Mesenchymal stem cell (in vitro differentiated cells and primary cell): ENCODE measurements around the gene ZFAND6.

Experiments
- DNase-seq: peaks from one replicate; pipeline ENCODE4 v3.0.0-alpha.2; 2013
- H2AFZ ChIP-seq: one replicate; pipeline ENCODE4 v1.6.1; 2013; ENCODE audit warnings: low read depth, mild to moderate bottlenecking, control low read depth, inconsistent platforms, low read length, moderate library complexity
- H2AK5ac ChIP-seq: 2 replicates; pipeline ENCODE4 v1.6.1; 2013; ENCODE audit warnings: low read length, moderate library complexity, mild to moderate bottlenecking, inconsistent platforms; ENCODE audit not compliant: severe bottlenecking
- H2BK120ac ChIP-seq: one replicate; pipeline ENCODE4 v1.6.1; 2013; ENCODE audit warnings: low read depth, mild to moderate bottlenecking, inconsistent platforms, low read length, moderate library complexity
- H2BK12ac ChIP-seq, 2 experiments: one replicate each; pipeline ENCODE4 v1.6.1; 2013; ENCODE audit warnings: inconsistent platforms in 2 of 2, low read length in 2 of 2, mild to moderate bottlenecking in 2 of 2, moderate library complexity in 2 of 2, control low read depth in 1 of 2
- H2BK15ac ChIP-seq: one replicate; pipeline ENCODE4 v1.6.1; 2013; ENCODE audit warnings: mild to moderate bottlenecking, low read depth, inconsistent platforms; ENCODE audit not compliant: poor library complexity, severe bottlenecking
- H2BK5ac ChIP-seq: 2 replicates; pipeline ENCODE4 v1.6.1; 2013; ENCODE audit warnings: low read depth, mild to moderate bottlenecking, low read length, control low read depth, inconsistent platforms; ENCODE audit not compliant: poor library complexity, severe bottlenecking
- H3K14ac ChIP-seq, 2 experiments: one replicate each; pipeline ENCODE4 v1.6.1; 2013; ENCODE audit warnings: inconsistent platforms in 2 of 2, low read length in 2 of 2, control low read depth in 1 of 2, mild to moderate bottlenecking in 1 of 2, moderate library complexity in 1 of 2
- H3K18ac ChIP-seq, 2 experiments: one replicate each; pipeline ENCODE4 v1.6.1; 2013; ENCODE audit warnings: inconsistent platforms in 2 of 2, low read length in 2 of 2, control low read depth in 1 of 2, low read depth in 1 of 2, mild to moderate bottlenecking in 1 of 2
- H3K23ac ChIP-seq, 2 experiments: one replicate each; pipeline ENCODE4 v1.6.1; 2013; ENCODE audit warnings: inconsistent platforms in 2 of 2, low read length in 2 of 2, mild to moderate bottlenecking in 2 of 2, moderate library complexity in 2 of 2, control low read depth in 1 of 2
- H3K27ac ChIP-seq: 2 replicates; pipeline ENCODE4 v1.5.1; 2013; ENCODE audit warnings: mild to moderate bottlenecking, moderate library complexity, low read length, control low read depth, inconsistent platforms; ENCODE audit not compliant: poor library complexity, severe bottlenecking
- H3K27me3 ChIP-seq, 2 experiments: 2 replicates each; pipeline versions ENCODE4 v1.6.1 to v1.7.0; 2013; ENCODE audit warnings: low read length in 2 of 2, mild to moderate bottlenecking in 2 of 2, moderate library complexity in 2 of 2, control low read depth in 1 of 2, inconsistent platforms in 1 of 2; ENCODE audit not compliant: control insufficient read depth in 1 of 2, insufficient read depth in 1 of 2
- H3K36me3 ChIP-seq, 2 experiments: 2 replicates each; pipeline versions ENCODE4 v1.6.1 to v1.7.0; 2013; ENCODE audit warnings: low read length in 2 of 2, control low read depth in 1 of 2, inconsistent platforms in 1 of 2, low read depth in 1 of 2, mild to moderate bottlenecking in 1 of 2; ENCODE audit not compliant: insufficient read depth in 2 of 2, control insufficient read depth in 1 of 2
- H3K4ac ChIP-seq, 2 experiments: one replicate each; pipeline ENCODE4 v1.6.1; 2013; ENCODE audit warnings: inconsistent platforms in 2 of 2, low read length in 2 of 2, mild to moderate bottlenecking in 2 of 2, moderate library complexity in 2 of 2, control low read depth in 1 of 2, low read depth in 1 of 2
- H3K4me1 ChIP-seq: 2 replicates; pipeline ENCODE4 v1.6.1; 2013; ENCODE audit warnings: low read depth, low read length, control low read depth; ENCODE audit not compliant: control insufficient read depth, insufficient read depth
- H3K4me2 ChIP-seq: 2 replicates; pipeline ENCODE4 v1.6.1; 2013; ENCODE audit warnings: low read length, mild to moderate bottlenecking, inconsistent platforms; ENCODE audit not compliant: poor library complexity, severe bottlenecking
- H3K4me3 ChIP-seq, 2 experiments: 2 replicates each; pipeline versions ENCODE4 v1.5.1 to v1.7.0; 2013; ENCODE audit warnings: low read length in 2 of 2, mild to moderate bottlenecking in 2 of 2, control low read depth in 1 of 2, low read depth in 1 of 2; ENCODE audit not compliant: insufficient read depth in 1 of 2
- H3K79me1 ChIP-seq: replicated peaks from 2 replicates; pipeline ENCODE4 v1.6.1; 2013; ENCODE audit warnings: mild to moderate bottlenecking, control low read depth, low read length, inconsistent platforms; ENCODE audit not compliant: poor library complexity, severe bottlenecking
- H3K9ac ChIP-seq: 2 replicates; pipeline ENCODE4 v1.7.0; 2013; ENCODE audit warnings: mild to moderate bottlenecking, low read length, moderate library complexity
- H3K9me3 ChIP-seq: 2 replicates; pipeline ENCODE4 v1.7.0; 2013; ENCODE audit warnings: mild to moderate bottlenecking, low read length; ENCODE audit not compliant: control insufficient read depth
- H4K8ac ChIP-seq: one replicate; pipeline ENCODE4 v1.6.1; 2013; ENCODE audit warnings: inconsistent platforms, mild to moderate bottlenecking, low read length, moderate library complexity
- H4K91ac ChIP-seq: one replicate; pipeline ENCODE4 v1.6.1; 2013; ENCODE audit warnings: mild to moderate bottlenecking, low read length, inconsistent platforms
- WGBS: methylation state at CpG from one replicate; pipeline ENCODE4 v1.1.7; 2013; ENCODE audit warnings: mixed read lengths; 5-methylcytosine and 5-hydroxymethylcytosine counted together

Gene ZFAND6

GRCh38 chr15:80179025-80179759 is 119.7 kb downstream of the ZFAND6 start:
- Histone ChIP-seq H4K8ac (peak overlapping the region; percentile 16), H3K9me3 (no peaks in the 10 kb centered on the region), H3K4me1 (peaks cover 11% of the 10 kb centered on the region), H3K9ac (peak overlapping the region; percentile 17), H3K23ac (no peak overlapping the region), H3K27me3 (no peaks in the 10 kb centered on the region), H3K18ac (peak overlapping the region; percentile 10 to 50), H3K4ac (peak overlapping the region; percentile 0 to 8), H2BK5ac (no peak overlapping the region), H3K4me2 (no peak overlapping the region), H3K27ac (peak overlapping the region; percentile 74), H2AK5ac (peak overlapping the region; percentile 74), H2BK12ac (peak overlapping the region; percentile 26 to 61), H3K4me3 (peak overlapping the region in 1 of 2 experiments; percentile 39), H2BK120ac (no peak overlapping the region), H2BK15ac (no peak overlapping the region), H3K14ac (peak overlapping the region in 1 of 2 experiments; percentile 19), H3K79me1 (no peaks in the 10 kb centered on the region), H3K36me3 (peaks cover 65% of the 10 kb centered on the region in 2 experiments), H2AFZ (no peak overlapping the region), H4K91ac (peak overlapping the region; percentile 16)
- peak; percentile 90 for DNase-seq
- WGBS, result 89% methylated on average over 14 of the region's 17 CpGs

GRCh38 chr15:80179935-80180334 is 120.5 kb downstream of the ZFAND6 start:
- Histone ChIP-seq H3K9ac (no peak overlapping the region), H2BK5ac (no peak overlapping the region), H2AK5ac (peak overlapping the region; percentile 74), H4K8ac (no peak overlapping the region), H3K79me1 (no peaks in the 10 kb centered on the region), H3K36me3 (peaks cover 62 to 72% of the 10 kb centered on the region in 2 experiments), H3K4me1 (peaks cover 9% of the 10 kb centered on the region), H3K18ac (no peak overlapping the region), H3K27ac (peak overlapping the region; percentile 74), H3K27me3 (no peaks in the 10 kb centered on the region), H2AFZ (no peak overlapping the region), H4K91ac (peak overlapping the region; percentile 31), H2BK15ac (no peak overlapping the region), H3K4me2 (no peak overlapping the region), H2BK12ac (peak overlapping the region in 1 of 2 experiments; percentile 61), H3K4me3 (no peak overlapping the region), H3K14ac (no peak overlapping the region), H3K23ac (no peak overlapping the region), H3K9me3 (no peaks in the 10 kb centered on the region), H2BK120ac (no peak overlapping the region), H3K4ac (peak overlapping the region in 1 of 2 experiments; percentile 0)
- WGBS, result 94% methylated on average over 16 of the region's 16 CpGs
- DNase-seq, result no peak

GRCh38 chr15:80180468-80180867 is 121.0 kb downstream of the ZFAND6 start:
- Histone ChIP-seq H3K4me2 (no peak overlapping the region), H3K9me3 (no peaks in the 10 kb centered on the region), H3K9ac (no peak overlapping the region), H2AK5ac (no peak overlapping the region), H2BK15ac (no peak overlapping the region), H3K27me3 (no peaks in the 10 kb centered on the region), H3K36me3 (peaks cover 60 to 72% of the 10 kb centered on the region in 2 experiments), H3K14ac (no peak overlapping the region), H2BK5ac (no peak overlapping the region), H2BK12ac (no peak overlapping the region), H2BK120ac (no peak overlapping the region), H2AFZ (no peak overlapping the region), H4K91ac (no peak overlapping the region), H3K4me3 (no peak overlapping the region), H3K18ac (no peak overlapping the region), H3K4ac (no peak overlapping the region), H3K27ac (no peak overlapping the region), H4K8ac (no peak overlapping the region), H3K4me1 (peaks cover 9% of the 10 kb centered on the region), H3K79me1 (no peaks in the 10 kb centered on the region), H3K23ac (no peak overlapping the region)
- 83% methylated on average over 7 of the region's 7 CpGs for WGBS
- DNase-seq, result no peak

- Histone ChIP-seq H3K9me3 (no peaks in the 10 kb centered on the region), H2BK15ac (no peak overlapping the region), H3K79me1 (no peaks in the 10 kb centered on the region), H4K8ac (no peak overlapping the region), H3K27me3 (no peaks in the 10 kb centered on the region), H3K23ac (no peak overlapping the region), H2BK12ac (no peak overlapping the region), H3K14ac (no peak overlapping the region), H2BK120ac (no peak overlapping the region), H4K91ac (no peak overlapping the region), H3K36me3 (peaks cover 59 to 74% of the 10 kb centered on the region in 2 experiments), H3K18ac (no peak overlapping the region), H2BK5ac (no peak overlapping the region), H2AK5ac (no peak overlapping the region), H3K27ac (no peak overlapping the region), H3K9ac (no peak overlapping the region), H3K4ac (no peak overlapping the region), H3K4me2 (no peak overlapping the region), H3K4me1 (peaks cover 9% of the 10 kb centered on the region), H2AFZ (no peak overlapping the region), H3K4me3 (no peak overlapping the region)
- WGBS, result over 99% methylated on average over 10 of the region's 10 CpGs
- no peak for DNase-seq
Measured at GRCh38 chr15:80180986-80181385, 121.5 kb downstream of the ZFAND6 start.
